Caco-2 (cell line): ENCODE results near the gene EPB41. TPM values are rescaled to one million over a fixed set of nuclear protein-coding genes. Genes with fewer than 3 reads are reported as not detected.

Experiments
- BruUV-seq: library from RNA; stranded (reverse); fragments of 400-500 nt; replicated peaks from 2 replicates; lab custom pipeline; 2021; lab: Mats Ljungman, UMichigan
- CTCF ChIA-PET: fragments of 300-600 bp; sonication (Branson Sonifier 250); formaldehyde crosslinking; loops from one replicate; lab custom pipeline; 2022; ENCODE audit warnings: antibody characterized with exemption; lab: Charles Lee
- POLR2A ChIA-PET: fragments of 300-600 bp; sonication (Branson Sonifier 250); formaldehyde crosslinking; loops from one replicate; lab custom pipeline; 2022; ENCODE audit warnings: antibody characterized with exemption; lab: Charles Lee
- DNase-seq, 2 experiments: peaks; one replicate each; pipeline versions ENCODE4 v3.0.0 to v3.0.0-alpha.2; 2020 to 2022
- H3K27me3 ChIP-seq: replicated peaks from 2 replicates; pipeline ENCODE4 v1.6.0; 2011; ENCODE audit warnings: low read length; ENCODE audit not compliant: control insufficient read depth, insufficient read depth
- H3K36me3 ChIP-seq: 2 replicates; pipeline ENCODE4 v1.5.1; 2011; ENCODE audit warnings: low read length; ENCODE audit not compliant: control insufficient read depth, insufficient read depth
- H3K4me1 ChIP-seq: fragments of 250-450 bp; sonication (Bioruptor Pico); 2 replicates; pipeline ENCODE4 v1.5.1; 2020; ENCODE audit warnings: mild to moderate bottlenecking
- H3K4me3 ChIP-seq: 2 replicates; pipeline ENCODE4 v1.5.1; 2011; ENCODE audit warnings: low read depth, mild to moderate bottlenecking, control low read depth, low read length
- H3K9me3 ChIP-seq: fragments of 250-450 bp; sonication (Bioruptor Pico); 2 replicates; pipeline ENCODE4 v1.5.1; 2020; ENCODE audit warnings: mild to moderate bottlenecking, moderate library complexity
- H3K27ac Mint-ChIP-seq: one replicate; pipeline ENCODE4 v1.8.0; 2022; ENCODE audit warnings: mixed read lengths; ENCODE audit not compliant: unreplicated experiment
- H3K27me3 Mint-ChIP-seq: one replicate; pipeline ENCODE4 v1.8.0; 2022; ENCODE audit warnings: mixed read lengths; ENCODE audit not compliant: insufficient read depth, unreplicated experiment
- H3K36me3 Mint-ChIP-seq: one replicate; pipeline ENCODE4 v1.8.0; 2022; ENCODE audit warnings: mild to moderate bottlenecking, mixed read lengths; ENCODE audit not compliant: insufficient read depth, unreplicated experiment
- H3K4me1 Mint-ChIP-seq: one replicate; pipeline ENCODE4 v1.8.0; 2022; ENCODE audit warnings: low read depth, mixed read lengths; ENCODE audit not compliant: unreplicated experiment
- H3K4me3 Mint-ChIP-seq: one replicate; pipeline ENCODE4 v1.8.0; 2022; ENCODE audit warnings: mild to moderate bottlenecking, moderate library complexity, mixed read lengths; ENCODE audit not compliant: unreplicated experiment
- H3K9me3 Mint-ChIP-seq: one replicate; pipeline ENCODE4 v1.8.0; 2022; ENCODE audit warnings: mixed read lengths; ENCODE audit not compliant: unreplicated experiment
- CTCF ChIP-seq, 2 experiments: fragments of 200-600 bp in 1 of 2; IDR thresholded peaks; 1 replicate in 1 of 2; 2 replicates in 1 of 2; pipeline versions ENCODE4 v1.5.1 to v1.8.0; 2011 to 2022; ENCODE audit warnings: antibody characterized with exemption in 1 of 2, control low read depth in 1 of 2, inconsistent platforms in 1 of 2, low read depth in 1 of 2, low read length in 1 of 2, mild to moderate bottlenecking in 1 of 2, moderate library complexity in 1 of 2; ENCODE audit not compliant: insufficient read depth in 1 of 2, severe bottlenecking in 1 of 2, unreplicated experiment in 1 of 2
- intact Hi-C: fragments of 100-400 bp; cut with micrococcal nuclease; formaldehyde crosslinking; loops from one replicate; pipeline ENCODE4 v1.10.0; 2022; ENCODE audit not compliant: unreplicated experiment
- total RNA-seq: library from RNA; stranded (reverse); gene quantifications from 2 replicates; pipeline ENCODE4 v1.2.3, GENCODE V29; 2022

Gene EPB41
- total RNA-seq, 1 experiment from 2014 or later, result 29.5 TPM

- H3K27ac Mint-ChIP-seq, result no peak overlapping the region
- TF ChIP-seq CTCF (IDR thresholded peaks at IDR 0.05; ENCODE audit: insufficient read depth in 1 of 2, low read depth in 1 of 2, low read length in 1 of 2, severe bottlenecking in 1 of 2, unreplicated experiment in 1 of 2), result no peak
- H3K4me1 Mint-ChIP-seq, result no peaks in the 10 kb centered on the region
- POLR2A ChIA-PET, result no interaction called here
- Histone ChIP-seq H3K9me3 (no peaks in the 10 kb centered on the region), H3K4me1 (no peaks in the 10 kb centered on the region), H3K27me3 (no peaks in the 10 kb centered on the region), H3K36me3 (no peaks in the 10 kb centered on the region), H3K4me3 (no peak overlapping the region)
- no peak overlapping the region for H3K4me3 Mint-ChIP-seq
- CTCF ChIA-PET, result interaction anchor here (0.6 to 1.0 kb wide), 3 partner anchors 99 to 243 kb away, joined by 5 to 7 read pairs (median 5); no protein-coding TSS in a partner anchor
- intact Hi-C loops, result no loop called here
- H3K27me3 Mint-ChIP-seq, result no peaks in the 10 kb centered on the region
- no TSS peak for BruUV-seq
- no peaks in the 10 kb centered on the region for H3K9me3 Mint-ChIP-seq
- no peak for DNase-seq
- H3K36me3 Mint-ChIP-seq, result peaks cover 4% of the 10 kb centered on the region
These were observed 69.3 kb downstream of the EPB41 start for GRCh38 chr1:28983509-28984310.

GRCh38 chr1:28984311-28984684, 69.9 kb downstream of the EPB41 start:
- Mint-ChIP-seq H3K9me3 (no peaks in the 10 kb centered on the region), H3K4me3 (no peak overlapping the region), H3K36me3 (peaks cover 4% of the 10 kb centered on the region), H3K27me3 (no peaks in the 10 kb centered on the region), H3K27ac (no peak overlapping the region), H3K4me1 (no peaks in the 10 kb centered on the region)
- intact Hi-C loops, result no loop called here
- ChIA-PET POLR2A (no interaction called here), CTCF (no interaction called here)
- Histone ChIP-seq H3K36me3 (no peaks in the 10 kb centered on the region), H3K4me3 (no peak overlapping the region), H3K27me3 (no peaks in the 10 kb centered on the region), H3K9me3 (no peaks in the 10 kb centered on the region), H3K4me1 (no peaks in the 10 kb centered on the region)
- no peak for DNase-seq
- no TSS peak for BruUV-seq
- no peak for TF ChIP-seq CTCF (IDR thresholded peaks at IDR 0.05; ENCODE audit: insufficient read depth in 1 of 2, low read depth in 1 of 2, low read length in 1 of 2, severe bottlenecking in 1 of 2, unreplicated experiment in 1 of 2)

- no peaks in the 10 kb centered on the region for H3K4me1 ChIP-seq
- H3K9me3 Mint-ChIP-seq, result no peaks in the 10 kb centered on the region
- no peaks in the 10 kb centered on the region for H3K27me3 ChIP-seq
- no TSS peak for BruUV-seq
- intact Hi-C loops, result no loop called here
- peaks cover 4% of the 10 kb centered on the region for H3K36me3 Mint-ChIP-seq
- H3K9me3 ChIP-seq, result no peaks in the 10 kb centered on the region
- H3K4me1 Mint-ChIP-seq, result no peaks in the 10 kb centered on the region
- H3K4me3 ChIP-seq, result no peak overlapping the region
- no peaks in the 10 kb centered on the region for H3K27me3 Mint-ChIP-seq
- H3K36me3 ChIP-seq, result no peaks in the 10 kb centered on the region
- ChIA-PET CTCF (no interaction called here), POLR2A (no interaction called here)
- no peak for TF ChIP-seq CTCF (IDR thresholded peaks at IDR 0.05; ENCODE audit: insufficient read depth in 1 of 2, low read depth in 1 of 2, low read length in 1 of 2, severe bottlenecking in 1 of 2, unreplicated experiment in 1 of 2)
- no peak overlapping the region for H3K4me3 Mint-ChIP-seq
- no peak overlapping the region for H3K27ac Mint-ChIP-seq
- DNase-seq, result no peak
These were observed 71.1 kb downstream of the EPB41 start for GRCh38 chr1:28985427-28985826.
